Loucy (cell line): ENCODE data around the gene ARHGAP19.

ENCODE experiments used
- EZH2phosphoT487 ChIP-seq: fragments of 200-600 bp; IDR thresholded peaks from 2 replicates; pipeline ENCODE4 v1.6.1; 2018; ENCODE audit warnings: antibody characterized with exemption, mild to moderate bottlenecking, moderate library complexity, borderline replicate concordance
- TF ChIP-seq, protein P1 (sequence below): fragments of 200-600 bp; sonication (generic); conservative IDR thresholded peaks from 2 replicates; pipeline ENCODE4 v1.5.1; 2014; ENCODE audit warnings: mild to moderate bottlenecking, antibody characterized with exemption, low read length

DNA sequence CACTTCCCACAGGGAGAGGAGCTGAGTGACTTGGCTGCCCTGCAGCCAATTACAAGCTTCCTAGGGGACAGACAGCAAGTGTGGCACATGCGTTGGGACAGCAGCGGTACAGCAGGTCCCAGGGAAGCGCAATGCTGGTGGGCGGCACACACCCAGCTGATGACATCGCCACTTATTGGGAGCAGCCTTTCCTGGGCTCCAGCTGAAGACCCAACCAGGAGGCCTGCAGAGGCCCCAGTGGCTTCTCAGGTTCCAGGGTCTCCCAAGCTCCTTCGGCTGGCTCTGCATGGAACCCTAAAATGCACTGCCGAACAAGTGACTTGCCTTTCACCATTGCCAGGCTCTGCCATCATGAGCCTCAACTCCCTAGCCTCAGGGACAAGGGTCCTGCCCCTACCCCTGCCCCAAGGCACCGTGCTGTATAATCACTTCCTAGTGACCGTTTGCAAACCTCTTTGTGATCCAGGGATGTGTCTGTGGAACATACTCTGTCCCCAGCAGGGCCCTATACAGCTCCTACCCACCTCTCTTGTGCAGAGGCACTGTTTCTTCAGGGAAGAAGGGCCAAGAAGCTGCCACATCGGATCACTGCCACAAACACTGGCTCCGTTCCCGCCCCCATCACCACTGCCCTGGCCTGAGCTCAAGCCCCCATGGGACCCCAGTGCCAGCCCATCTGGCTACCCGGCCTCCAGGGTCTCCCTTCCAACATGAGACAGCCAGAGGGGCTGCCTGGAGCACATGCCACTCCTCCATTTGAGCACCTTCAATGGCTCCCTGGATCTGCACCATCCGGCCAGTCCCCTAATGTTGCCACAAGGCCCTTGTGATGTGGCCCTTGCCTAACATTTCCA lies 87.4 kb downstream of the ARHGAP19 start:
- TF ChIP-seq, protein P1, sequence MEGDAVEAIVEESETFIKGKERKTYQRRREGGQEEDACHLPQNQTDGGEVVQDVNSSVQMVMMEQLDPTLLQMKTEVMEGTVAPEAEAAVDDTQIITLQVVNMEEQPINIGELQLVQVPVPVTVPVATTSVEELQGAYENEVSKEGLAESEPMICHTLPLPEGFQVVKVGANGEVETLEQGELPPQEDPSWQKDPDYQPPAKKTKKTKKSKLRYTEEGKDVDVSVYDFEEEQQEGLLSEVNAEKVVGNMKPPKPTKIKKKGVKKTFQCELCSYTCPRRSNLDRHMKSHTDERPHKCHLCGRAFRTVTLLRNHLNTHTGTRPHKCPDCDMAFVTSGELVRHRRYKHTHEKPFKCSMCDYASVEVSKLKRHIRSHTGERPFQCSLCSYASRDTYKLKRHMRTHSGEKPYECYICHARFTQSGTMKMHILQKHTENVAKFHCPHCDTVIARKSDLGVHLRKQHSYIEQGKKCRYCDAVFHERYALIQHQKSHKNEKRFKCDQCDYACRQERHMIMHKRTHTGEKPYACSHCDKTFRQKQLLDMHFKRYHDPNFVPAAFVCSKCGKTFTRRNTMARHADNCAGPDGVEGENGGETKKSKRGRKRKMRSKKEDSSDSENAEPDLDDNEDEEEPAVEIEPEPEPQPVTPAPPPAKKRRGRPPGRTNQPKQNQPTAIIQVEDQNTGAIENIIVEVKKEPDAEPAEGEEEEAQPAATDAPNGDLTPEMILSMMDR: no peak
- no peak for TF ChIP-seq EZH2phosphoT487
